HuH-7.5 (cell line): ENCODE measurements around the gene PDZRN4.
"Not testable (repeated sequence)": the region's sequence is repeated elsewhere in the genome, so short reads cannot be mapped to it uniquely, and the experiment has no call there.

Experiments
- DNase-seq: peaks from one replicate; pipeline ENCODE4 v3.0.0; 2011; ENCODE audit warnings: low spot score

The PDZRN4 gene

DNA sequence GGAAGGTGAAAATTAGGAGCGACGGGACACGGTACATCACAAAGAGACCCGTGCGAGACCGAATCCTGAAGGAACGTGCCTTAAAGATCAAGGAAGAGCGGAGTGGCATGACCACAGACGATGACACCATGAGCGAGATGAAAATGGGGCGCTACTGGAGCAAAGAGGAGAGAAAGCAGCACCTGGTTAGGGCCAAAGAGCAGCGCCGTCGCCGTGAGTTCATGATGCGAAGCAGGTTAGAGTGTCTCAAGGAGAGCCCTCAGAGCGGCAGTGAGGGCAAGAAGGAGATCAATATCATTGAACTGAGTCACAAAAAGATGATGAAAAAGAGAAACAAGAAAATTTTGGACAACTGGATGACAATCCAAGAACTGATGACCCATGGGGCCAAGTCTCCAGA lies 385.3 kb downstream of the PDZRN4 start:
- DNase-seq: no peak

DNA sequence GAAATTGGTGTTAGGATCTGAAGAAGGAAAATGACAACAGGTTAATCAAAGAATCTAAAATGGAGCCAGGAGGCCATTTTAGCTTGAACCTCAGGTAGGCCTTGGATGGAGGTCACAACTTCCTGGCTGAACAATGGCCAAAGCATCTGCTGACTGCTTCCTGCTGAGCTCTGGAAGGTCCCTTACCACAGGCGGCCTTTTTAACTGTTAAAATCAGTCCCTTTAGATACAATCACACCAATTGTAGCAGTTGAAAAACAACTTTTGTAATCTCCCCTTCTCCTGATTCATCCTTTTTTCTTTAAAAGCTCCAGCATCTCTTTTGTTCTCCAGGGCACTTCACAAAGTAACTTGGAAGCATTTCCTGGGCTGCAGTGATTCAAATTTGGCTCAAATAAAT lies 388.8 kb downstream of the PDZRN4 start:
- DNase-seq: no peak

DNA sequence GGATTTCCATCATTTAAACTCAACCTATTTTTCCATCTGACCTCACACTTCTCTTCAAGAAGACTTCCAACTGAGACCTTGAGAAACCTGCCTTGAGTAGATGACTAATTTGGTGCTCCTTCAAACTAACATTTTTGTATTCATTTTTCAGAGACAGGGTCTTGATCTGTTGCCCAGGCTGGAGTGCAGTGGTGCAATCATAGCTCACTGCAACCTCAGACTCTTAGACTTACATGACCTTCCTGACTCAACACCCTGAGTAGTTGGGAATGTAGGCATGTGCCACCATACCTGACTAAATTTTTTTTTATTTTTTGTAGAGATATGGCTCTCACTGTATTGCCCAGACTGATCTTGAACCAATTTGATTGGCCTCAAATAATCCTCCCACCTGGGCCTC lies 389.9 kb downstream of the PDZRN4 start:
- DNase-seq: no peak

DNA sequence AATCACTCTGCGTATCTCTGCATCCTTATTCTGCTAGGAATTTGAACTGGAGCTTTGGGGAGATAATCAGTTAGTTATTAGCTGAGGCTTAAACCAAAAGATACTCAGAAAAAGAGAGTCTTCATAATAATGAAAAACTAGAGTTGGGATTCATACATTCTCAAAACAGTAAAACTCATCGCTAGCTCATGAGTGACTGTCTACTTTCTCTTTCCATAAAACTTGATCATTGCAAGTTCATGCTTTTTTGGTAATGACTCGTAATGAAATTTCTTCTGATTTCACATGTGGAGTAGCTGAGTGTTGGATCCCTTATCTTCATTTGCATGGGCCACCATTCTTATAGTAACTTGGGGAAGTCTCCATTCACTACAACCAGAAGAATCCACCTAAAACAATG lies 397.7 kb downstream of the PDZRN4 start:
- no peak for DNase-seq

DNA sequence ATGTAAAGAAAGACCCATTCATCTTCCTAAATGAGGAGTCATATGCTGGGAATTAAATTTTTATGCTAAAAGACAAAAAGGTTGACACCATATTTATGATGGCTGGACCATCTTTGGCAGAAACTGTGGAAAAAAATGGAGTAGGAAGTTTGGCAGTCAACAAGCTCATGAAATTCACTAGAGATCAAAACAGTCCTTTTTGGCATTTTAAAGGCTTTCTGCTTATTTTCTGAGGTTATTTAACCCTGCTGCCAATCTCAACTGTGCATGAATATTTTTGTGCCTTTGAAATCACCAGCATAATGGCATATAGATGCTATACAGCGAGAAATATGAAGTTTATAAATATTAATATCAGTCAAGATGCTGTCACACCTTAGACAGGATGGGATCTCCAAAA lies 399.5 kb downstream of the PDZRN4 start:
- no peak for DNase-seq

DNA sequence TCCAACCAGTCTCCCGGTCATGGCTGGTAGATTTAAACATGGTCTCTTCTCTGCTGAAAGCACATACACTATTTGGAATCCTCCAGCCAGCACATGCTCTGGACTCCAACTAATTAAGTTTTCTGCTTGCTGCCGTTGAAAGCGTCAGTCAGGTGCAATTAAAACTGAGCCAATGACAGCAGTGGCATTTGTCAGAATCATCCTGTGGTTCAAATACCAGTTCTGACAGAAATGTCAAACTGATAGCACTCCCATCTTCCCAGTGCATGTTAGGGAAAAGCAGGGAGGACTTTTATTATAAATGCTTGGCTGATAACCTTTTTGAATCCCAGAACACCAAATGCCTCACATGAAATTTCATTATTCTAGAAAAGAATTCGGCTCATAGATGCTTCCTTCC lies 401.8 kb downstream of the PDZRN4 start:
- no peak for DNase-seq

DNA sequence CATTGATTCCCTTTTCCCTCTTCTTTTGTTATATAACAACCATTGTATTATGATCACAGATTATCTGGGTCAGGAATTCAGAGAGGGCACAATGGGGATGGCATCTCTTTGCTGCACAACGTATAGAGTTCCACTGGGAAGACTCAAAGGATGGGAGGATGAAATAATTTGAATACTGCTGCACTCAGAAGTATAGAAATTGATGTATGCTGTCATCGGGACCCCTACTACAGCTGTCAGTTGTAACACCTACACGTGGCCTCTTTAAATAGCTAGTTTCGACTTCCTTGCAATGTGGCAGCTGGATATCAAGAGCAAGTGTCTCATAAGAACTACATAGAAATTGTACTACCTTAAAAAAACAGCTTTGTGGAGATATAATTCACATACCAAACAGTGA lies 408.1 kb downstream of the PDZRN4 start:
- DNase-seq: no peak

DNA sequence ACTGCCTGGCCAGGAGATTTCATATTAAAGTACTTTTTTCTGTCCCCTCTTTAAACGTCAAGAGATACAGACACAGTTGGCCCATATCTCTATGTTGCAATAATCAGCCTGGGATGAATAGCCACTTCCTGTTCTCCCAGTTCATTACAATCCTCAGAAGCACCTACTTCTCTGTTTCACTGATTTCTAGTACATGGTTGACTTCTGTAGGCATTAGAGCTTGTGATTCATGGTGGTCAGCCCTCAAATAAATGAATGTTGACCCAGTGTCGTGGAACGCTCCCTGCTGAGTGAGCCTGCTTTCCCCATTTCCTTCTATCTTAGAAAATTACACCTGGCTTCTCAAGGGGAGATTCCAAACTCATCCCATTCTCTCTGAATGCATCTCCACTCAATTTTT lies 416.7 kb downstream of the PDZRN4 start:
- DNase-seq: peak; percentile 4

DNA sequence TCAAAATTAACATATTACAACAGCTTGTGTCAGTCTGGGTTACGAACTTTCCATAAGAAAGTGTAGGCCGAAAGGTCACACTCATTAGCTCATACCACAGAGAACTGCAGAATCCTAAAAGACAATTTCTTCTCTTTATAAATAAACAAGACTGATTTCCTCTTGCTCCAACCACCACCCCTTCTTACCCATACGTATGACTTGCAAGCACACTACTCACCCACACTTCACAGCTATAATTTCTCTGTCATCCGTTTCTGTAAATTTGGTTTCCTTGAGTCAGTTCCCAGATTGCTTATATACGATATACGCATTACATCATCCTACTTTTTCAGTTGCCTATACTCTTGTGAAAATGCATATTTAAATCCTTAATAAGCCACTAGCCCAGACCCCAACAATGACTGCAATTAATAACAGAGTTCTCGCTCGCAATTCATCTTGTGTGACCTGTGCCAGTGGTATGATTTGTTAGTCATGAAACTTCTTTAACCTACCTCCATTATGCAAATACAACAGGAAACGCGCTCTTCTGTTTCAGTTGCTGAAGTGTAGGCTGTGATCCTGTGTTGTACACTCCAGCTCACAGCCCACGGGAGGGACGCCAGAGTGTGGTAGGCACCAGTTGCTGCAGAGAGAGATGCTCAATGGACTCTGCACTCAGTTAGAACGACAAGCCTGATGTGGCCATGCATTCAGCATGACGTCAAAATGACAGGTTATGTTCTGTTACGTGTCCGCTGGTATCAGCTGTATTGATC lies 417.6 kb downstream of the PDZRN4 start:
- no peak for DNase-seq

DNA sequence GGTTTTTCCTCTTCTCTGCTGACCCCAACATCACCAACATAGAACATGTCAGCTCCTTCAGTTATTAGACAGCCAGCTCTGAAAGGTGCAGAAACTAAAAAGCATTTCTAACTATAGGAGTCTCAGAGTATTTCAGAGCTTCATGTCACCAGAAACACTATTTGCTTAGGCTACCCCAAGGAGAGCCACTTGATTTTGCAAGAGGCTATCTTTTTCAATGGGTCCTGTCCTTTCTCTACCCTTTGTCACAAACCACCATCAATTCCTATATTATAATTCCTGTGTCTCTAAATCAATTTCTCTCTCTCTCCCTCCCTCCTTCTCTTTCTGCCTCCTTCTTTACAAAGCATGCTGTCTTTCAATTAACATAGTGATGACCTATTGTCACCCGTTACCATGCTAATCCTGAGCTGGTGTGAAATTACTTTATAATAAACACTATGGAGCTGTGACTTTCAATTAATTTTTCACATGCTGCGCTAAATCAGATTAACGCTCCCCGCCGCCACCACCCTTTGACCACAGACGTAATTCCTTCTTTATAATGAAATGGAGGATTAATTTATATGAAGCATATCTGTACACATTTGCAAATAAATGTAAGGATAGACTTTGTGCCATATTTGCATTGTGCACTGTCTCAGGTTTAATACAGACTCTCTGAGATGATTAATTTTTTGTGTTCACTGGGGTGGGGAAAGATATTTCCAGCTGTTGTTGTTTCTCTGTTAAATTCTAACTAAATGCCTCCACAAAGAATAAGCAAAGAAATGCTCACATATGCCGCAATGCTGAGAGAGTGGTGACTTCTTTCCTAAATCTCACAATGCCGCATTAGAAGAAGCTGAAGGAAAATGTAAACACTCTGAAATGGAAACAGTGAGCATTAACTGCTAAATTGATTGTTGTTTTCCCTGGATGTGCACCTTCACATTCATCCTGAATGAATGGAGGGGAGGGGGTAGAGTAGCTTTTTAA lies 418.6 kb downstream of the PDZRN4 start:
- DNase-seq: no peak

DNA sequence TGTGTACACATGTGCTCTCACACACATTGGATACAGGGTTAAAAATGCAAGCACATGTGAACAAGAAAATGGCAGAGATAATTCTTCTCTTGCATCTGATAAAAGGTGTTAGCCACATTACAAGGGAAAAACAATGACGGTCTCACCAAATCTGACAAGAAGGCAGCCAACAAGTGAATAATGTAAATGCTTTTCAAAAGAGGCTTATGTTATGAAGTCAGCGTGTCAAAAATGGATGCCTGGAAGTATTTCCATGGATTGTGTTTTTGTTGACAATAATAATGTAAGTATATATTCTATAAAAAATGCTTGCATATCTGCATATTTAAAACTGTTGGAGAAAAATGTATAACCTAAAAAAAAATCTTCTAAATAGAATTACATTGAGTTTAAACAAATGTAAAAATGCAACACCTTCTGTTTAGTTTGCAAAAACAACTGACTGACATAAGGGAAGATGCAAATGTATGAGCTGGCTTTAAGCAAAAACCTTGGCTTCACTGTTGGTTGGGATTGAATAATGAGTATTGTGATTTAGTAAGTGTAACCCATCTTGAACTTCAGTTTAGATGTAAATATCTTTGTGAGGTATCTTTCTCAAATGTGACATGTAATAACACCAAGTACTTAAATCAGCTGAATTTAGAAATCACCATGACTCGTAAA lies 424.9 kb downstream of the PDZRN4 start:
- DNase-seq: no peak

DNA sequence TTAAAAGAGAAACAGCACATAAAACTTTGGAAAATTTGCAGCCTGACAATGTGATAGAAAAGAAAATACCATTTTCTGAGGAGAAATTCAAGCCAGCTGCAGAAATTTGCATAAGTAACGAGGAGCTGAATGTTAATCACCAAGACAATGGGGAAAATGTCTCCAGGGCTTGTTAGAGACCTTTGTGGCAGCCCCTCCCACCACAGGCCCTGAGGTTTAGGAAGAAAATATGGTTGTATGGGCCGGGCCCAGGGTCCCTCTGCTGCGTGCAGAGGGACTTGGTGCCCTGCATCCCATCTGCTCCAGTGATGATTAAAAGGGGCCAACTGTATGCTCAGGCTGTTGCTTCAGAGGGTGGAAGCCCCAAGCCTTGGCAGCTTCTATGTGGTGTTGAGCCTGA lies 427.1 kb downstream of the PDZRN4 start:
- DNase-seq: not testable (repeated sequence)

DNA sequence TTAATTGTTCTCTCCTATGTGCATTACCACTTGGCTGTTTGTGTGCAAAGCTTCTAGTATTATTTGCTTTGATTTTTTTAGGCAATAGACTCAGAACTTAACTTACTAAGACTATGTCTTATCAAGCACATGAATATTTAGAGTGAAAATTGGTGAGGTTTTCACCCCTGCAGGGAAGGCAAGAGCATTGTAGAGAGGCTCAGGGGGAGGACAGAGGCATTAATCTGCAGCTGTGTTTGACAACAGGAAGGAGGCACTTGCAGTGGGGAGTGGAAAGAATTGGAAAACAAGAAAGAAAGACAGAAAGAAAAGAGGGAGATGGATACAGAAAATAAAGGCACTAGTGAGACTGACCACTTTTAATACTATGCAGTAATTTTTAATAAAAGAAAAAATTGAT lies 431.6 kb downstream of the PDZRN4 start:
- DNase-seq: no peak

DNA sequence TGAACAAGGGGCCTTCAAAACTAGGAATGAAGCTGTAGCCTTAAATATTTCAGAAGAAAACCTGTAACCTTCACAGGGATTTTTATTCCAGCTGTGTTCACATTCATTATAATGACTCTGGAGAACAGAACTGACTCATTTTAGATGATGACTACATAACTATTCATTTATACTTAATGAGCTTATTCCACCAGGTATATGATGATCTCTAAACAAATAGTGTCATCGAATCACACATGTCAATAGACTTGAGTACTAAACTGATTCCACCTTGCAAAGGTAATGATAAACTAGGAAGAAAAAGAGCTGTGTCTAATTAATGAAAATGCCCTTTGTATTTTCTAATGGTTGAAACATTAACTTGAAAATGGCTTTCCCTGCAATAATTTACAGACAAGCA lies 433.2 kb downstream of the PDZRN4 start:
- DNase-seq: no peak
